SK-N-SH (cell line): ENCODE measurements around the gene ZC3H7B.

Experiments
- CTCF ChIP-seq: fragments of 200-600 bp; sonication (generic); IDR thresholded peaks from 2 replicates; pipeline ENCODE4 v1.6.1; 2017; ENCODE audit warnings: antibody characterized with exemption, mild to moderate bottlenecking, moderate library complexity
- ELF1 ChIP-seq: IDR thresholded peaks from 2 replicates; pipeline ENCODE4 v1.4.0; 2012
- EP300 ChIP-seq, 2 experiments: IDR thresholded peaks; 2 replicates each; pipeline versions ENCODE4 v1.4.0 to v1.6.1; 2012; ENCODE audit warnings: borderline replicate concordance in 1 of 2, low read depth in 1 of 2, low read length in 1 of 2
- EZH2phosphoT487 ChIP-seq: fragments of 200-600 bp; sonication (generic); IDR thresholded peaks from 2 replicates; pipeline ENCODE4 v1.6.1; 2017; ENCODE audit warnings: low read depth, mixed run types, mild to moderate bottlenecking, antibody characterized with exemption, moderate library complexity, borderline replicate concordance
- FOXJ3 ChIP-seq: sonication (generic); formaldehyde crosslinking; IDR thresholded peaks from 2 replicates; pipeline ENCODE4 v1.5.1; 2020; ENCODE audit warnings: mild to moderate bottlenecking, missing genetic modification reagents
- GATA2 ChIP-seq: sonication (generic); formaldehyde crosslinking; IDR thresholded peaks from 2 replicates; pipeline ENCODE4 v1.5.0; 2020; ENCODE audit warnings: mild to moderate bottlenecking, missing genetic modification reagents
- RCOR1 ChIP-seq: fragments of 150-350 bp; IDR thresholded peaks from 2 replicates; pipeline ENCODE4 v1.6.1; 2017; ENCODE audit warnings: antibody characterized with exemption, low read length
- RFX5 ChIP-seq: IDR thresholded peaks from 2 replicates; pipeline ENCODE4 v1.6.1; 2012; ENCODE audit warnings: mild to moderate bottlenecking, improper control_type of control experiment, low read length
- RXRA ChIP-seq: IDR thresholded peaks from 2 replicates; pipeline ENCODE4 v1.4.0; 2012; ENCODE audit warnings: low read depth, mild to moderate bottlenecking, borderline replicate concordance
- SMC3 ChIP-seq: IDR thresholded peaks from 2 replicates; pipeline ENCODE4 v1.6.1; 2012; ENCODE audit warnings: low read depth, low read length, improper control_type of control experiment
- TAF1 ChIP-seq: IDR thresholded peaks from 2 replicates; pipeline ENCODE4 v1.6.1; 2012; ENCODE audit warnings: low read depth, mild to moderate bottlenecking, low read length, moderate library complexity, borderline replicate concordance
- YY1 ChIP-seq: IDR thresholded peaks from 2 replicates; pipeline ENCODE4 v1.4.0; 2012; ENCODE audit warnings: low read depth, mild to moderate bottlenecking
- TF ChIP-seq, protein P1 (sequence below): IDR thresholded peaks from 2 replicates; pipeline ENCODE4 v1.6.1; 2012; ENCODE audit warnings: mild to moderate bottlenecking, low read depth, low read length, moderate library complexity
- TF ChIP-seq, protein P2 (sequence below): IDR thresholded peaks from 2 replicates; pipeline ENCODE4 v1.4.0; 2012; ENCODE audit warnings: low read depth, borderline replicate concordance

GRCh38 chr22:41352058-41352457 is 50.7 kb downstream of the ZC3H7B start:
- TF ChIP-seq TAF1 (no peak), CTCF (no peak), YY1 (no peak), RXRA (no peak), GATA2 (no peak), RCOR1 (no peak), SMC3 (no peak), EZH2phosphoT487 (no peak), ELF1 (no peak), EP300 (IDR thresholded peaks at IDR 0.05; ENCODE audit: borderline replicate concordance in 1 of 2, low read depth in 1 of 2, low read length in 1 of 2) (no peak), RFX5 (no peak), FOXJ3 (CRISPR knock-in tag) (no peak)
- TF ChIP-seq, protein P1, sequence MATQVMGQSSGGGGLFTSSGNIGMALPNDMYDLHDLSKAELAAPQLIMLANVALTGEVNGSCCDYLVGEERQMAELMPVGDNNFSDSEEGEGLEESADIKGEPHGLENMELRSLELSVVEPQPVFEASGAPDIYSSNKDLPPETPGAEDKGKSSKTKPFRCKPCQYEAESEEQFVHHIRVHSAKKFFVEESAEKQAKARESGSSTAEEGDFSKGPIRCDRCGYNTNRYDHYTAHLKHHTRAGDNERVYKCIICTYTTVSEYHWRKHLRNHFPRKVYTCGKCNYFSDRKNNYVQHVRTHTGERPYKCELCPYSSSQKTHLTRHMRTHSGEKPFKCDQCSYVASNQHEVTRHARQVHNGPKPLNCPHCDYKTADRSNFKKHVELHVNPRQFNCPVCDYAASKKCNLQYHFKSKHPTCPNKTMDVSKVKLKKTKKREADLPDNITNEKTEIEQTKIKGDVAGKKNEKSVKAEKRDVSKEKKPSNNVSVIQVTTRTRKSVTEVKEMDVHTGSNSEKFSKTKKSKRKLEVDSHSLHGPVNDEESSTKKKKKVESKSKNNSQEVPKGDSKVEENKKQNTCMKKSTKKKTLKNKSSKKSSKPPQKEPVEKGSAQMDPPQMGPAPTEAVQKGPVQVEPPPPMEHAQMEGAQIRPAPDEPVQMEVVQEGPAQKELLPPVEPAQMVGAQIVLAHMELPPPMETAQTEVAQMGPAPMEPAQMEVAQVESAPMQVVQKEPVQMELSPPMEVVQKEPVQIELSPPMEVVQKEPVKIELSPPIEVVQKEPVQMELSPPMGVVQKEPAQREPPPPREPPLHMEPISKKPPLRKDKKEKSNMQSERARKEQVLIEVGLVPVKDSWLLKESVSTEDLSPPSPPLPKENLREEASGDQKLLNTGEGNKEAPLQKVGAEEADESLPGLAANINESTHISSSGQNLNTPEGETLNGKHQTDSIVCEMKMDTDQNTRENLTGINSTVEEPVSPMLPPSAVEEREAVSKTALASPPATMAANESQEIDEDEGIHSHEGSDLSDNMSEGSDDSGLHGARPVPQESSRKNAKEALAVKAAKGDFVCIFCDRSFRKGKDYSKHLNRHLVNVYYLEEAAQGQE: no peak
- TF ChIP-seq, protein P2, sequence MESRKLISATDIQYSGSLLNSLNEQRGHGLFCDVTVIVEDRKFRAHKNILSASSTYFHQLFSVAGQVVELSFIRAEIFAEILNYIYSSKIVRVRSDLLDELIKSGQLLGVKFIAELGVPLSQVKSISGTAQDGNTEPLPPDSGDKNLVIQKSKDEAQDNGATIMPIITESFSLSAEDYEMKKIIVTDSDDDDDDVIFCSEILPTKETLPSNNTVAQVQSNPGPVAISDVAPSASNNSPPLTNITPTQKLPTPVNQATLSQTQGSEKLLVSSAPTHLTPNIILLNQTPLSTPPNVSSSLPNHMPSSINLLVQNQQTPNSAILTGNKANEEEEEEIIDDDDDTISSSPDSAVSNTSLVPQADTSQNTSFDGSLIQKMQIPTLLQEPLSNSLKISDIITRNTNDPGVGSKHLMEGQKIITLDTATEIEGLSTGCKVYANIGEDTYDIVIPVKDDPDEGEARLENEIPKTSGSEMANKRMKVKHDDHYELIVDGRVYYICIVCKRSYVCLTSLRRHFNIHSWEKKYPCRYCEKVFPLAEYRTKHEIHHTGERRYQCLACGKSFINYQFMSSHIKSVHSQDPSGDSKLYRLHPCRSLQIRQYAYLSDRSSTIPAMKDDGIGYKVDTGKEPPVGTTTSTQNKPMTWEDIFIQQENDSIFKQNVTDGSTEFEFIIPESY: no peak
